ENCODE results near the gene ECD.

ECD gene

GRCh38 chr10:73099141-73099540, 68.7 kb downstream of the ECD start:
- in situ Hi-C loops (cut with MboI; ENCODE audit: low sequenced_read_pairs), result no loop called here

- in situ Hi-C loops (cut with MboI; ENCODE audit: low sequenced_read_pairs), result no loop called here
These were observed 70.5 kb downstream of the ECD start for GRCh38 chr10:73097305-73097670.

- in situ Hi-C loops (cut with MboI; ENCODE audit: low sequenced_read_pairs), result no loop called here
These were observed 71.1 kb downstream of the ECD start, which contains the start of gene P4HA1 for GRCh38 chr10:73096449-73097304. Gene P4HA1, minus strand, starts transcription at chr10:73096866. Its CDS starts 21,983 bp downstream, at chr10:73074883.

- in situ Hi-C loops (cut with MboI; ENCODE audit: low sequenced_read_pairs), result no loop called here
These were observed 71.8 kb downstream of the ECD start for GRCh38 chr10:73096041-73096448.

- in situ Hi-C loops (cut with MboI; ENCODE audit: low sequenced_read_pairs), result no loop called here
These were observed 72.3 kb downstream of the ECD start for GRCh38 chr10:73095481-73096021.

- in situ Hi-C loops (cut with MboI; ENCODE audit: low sequenced_read_pairs), result no loop called here
These were observed 72.8 kb downstream of the ECD start for GRCh38 chr10:73094986-73095480.

- in situ Hi-C loops (cut with MboI; ENCODE audit: low sequenced_read_pairs), result no loop called here
These were observed 73.6 kb downstream of the ECD start for GRCh38 chr10:73093922-73094850.

GRCh38 chr10:73092830-73093229, 75.0 kb downstream of the ECD start:
- in situ Hi-C loops (cut with MboI; ENCODE audit: low sequenced_read_pairs), result no loop called here

GRCh38 chr10:73088304-73088703, 79.5 kb downstream of the ECD start:
- in situ Hi-C loops (cut with MboI; ENCODE audit: low sequenced_read_pairs), result no loop called here

GRCh38 chr10:73086816-73087215, 81.0 kb downstream of the ECD start:
- in situ Hi-C loops (cut with MboI; ENCODE audit: low sequenced_read_pairs), result no loop called here

GRCh38 chr10:73084209-73084608, 83.6 kb downstream of the ECD start:
- in situ Hi-C loops (cut with MboI; ENCODE audit: low sequenced_read_pairs), result no loop called here

Data from hTERT RPE-1 (cell line).